GM12801 (cell line): ENCODE results near the gene CALML5.

Experiments
- CTCF ChIP-seq: IDR thresholded peaks from one replicate; pipeline ENCODE4 v1.5.1; 2011; ENCODE audit warnings: control low read depth; ENCODE audit not compliant: insufficient read length; ENCODE audit errors: extremely low read depth

Gene CALML5

GRCh38 chr10:5469353-5470061, 29.9 kb downstream of the CALML5 start:
- no peak for TF ChIP-seq CTCF

GRCh38 chr10:5468262-5469106, 30.9 kb downstream of the CALML5 start:
- no peak for TF ChIP-seq CTCF

- no peak for TF ChIP-seq CTCF
Measured at GRCh38 chr10:5467634-5468255, 31.6 kb downstream of the CALML5 start.

GRCh38 chr10:5467207-5467535, 32.2 kb downstream of the CALML5 start:
- no peak for TF ChIP-seq CTCF

- TF ChIP-seq CTCF, result no peak
Measured at GRCh38 chr10:5466451-5467206, 32.7 kb downstream of the CALML5 start.

- TF ChIP-seq CTCF, result no peak
Measured at GRCh38 chr10:5465976-5466450, 33.4 kb downstream of the CALML5 start.

- TF ChIP-seq CTCF, result no peak
Measured at GRCh38 chr10:5464546-5464945, 34.8 kb downstream of the CALML5 start.
